Small intestine (tissue), 7 donors: ENCODE results near the gene PRDM1. TPM values are rescaled to one million over a fixed set of nuclear protein-coding genes. Genes with fewer than 3 reads are reported as not detected.
A peak's percentile ranks its signal among the peaks of the same experiment; 100 is the strongest.

ENCODE experiments used
- DNase-seq, 2 donors: peaks; one replicate each; pipeline versions ENCODE4 v3.0.0 to v3.0.0-alpha.2; 2013
- FAIRE-seq: peaks from 2 replicates; lab custom pipeline; 2012; peaks lifted over from hg19 to GRCh38; lab: Jason Lieb, UNC
- H3K27ac ChIP-seq, 3 donors: one replicate each; pipeline ENCODE4 v1.5.1; 2013; ENCODE audit warnings: low read length in 2 of 3, mild to moderate bottlenecking in 2 of 3, control low read depth in 1 of 3, inconsistent platforms in 1 of 3, low read depth in 1 of 3, moderate library complexity in 1 of 3
- H3K27me3 ChIP-seq, 3 donors: one replicate each; pipeline ENCODE4 v1.6.1; 2013; ENCODE audit warnings: low read length in 3 of 3, inconsistent platforms in 1 of 3; ENCODE audit not compliant: control insufficient read depth in 3 of 3, insufficient read depth in 3 of 3
- H3K36me3 ChIP-seq, 3 donors: one replicate each; pipeline ENCODE4 v1.6.1; 2013; ENCODE audit warnings: low read length in 3 of 3, inconsistent platforms in 1 of 3, low read depth in 1 of 3, mild to moderate bottlenecking in 1 of 3, moderate library complexity in 1 of 3; ENCODE audit not compliant: control insufficient read depth in 3 of 3, insufficient read depth in 2 of 3
- H3K4me1 ChIP-seq, 3 donors: one replicate each; pipeline ENCODE4 v1.6.1; 2013; ENCODE audit warnings: low read length in 2 of 3, inconsistent platforms in 1 of 3, low read depth in 1 of 3, mild to moderate bottlenecking in 1 of 3, moderate library complexity in 1 of 3; ENCODE audit not compliant: control insufficient read depth in 3 of 3, insufficient read depth in 2 of 3
- H3K4me3 ChIP-seq, 3 donors: one replicate each; pipeline ENCODE4 v1.5.1; 2013; ENCODE audit warnings: low read length in 3 of 3, control low read depth in 1 of 3, inconsistent platforms in 1 of 3, low read depth in 1 of 3, mild to moderate bottlenecking in 1 of 3, moderate library complexity in 1 of 3
- H3K9me3 ChIP-seq, 2 donors: one replicate each; pipeline ENCODE4 v1.6.1; 2013; ENCODE audit warnings: low read depth in 1 of 2, low read length in 1 of 2; ENCODE audit not compliant: control insufficient read depth in 2 of 2, insufficient read depth in 1 of 2
- WGBS, 3 donors: extraction: QIAGEN DNeasy Blood & Tissue Kit; methylation state at CpG; one replicate each; pipeline ENCODE4 v1.1.7; 2013; 5-methylcytosine and 5-hydroxymethylcytosine counted together
- polyA plus RNA-seq, 4 donors: library from polyadenylated mRNA; stranded (reverse) in 3 of 4; unstranded in 1 of 4; fragments of 200-250 nt in 3 of 4; fragments of 120-200 nt in 1 of 4; gene quantifications; one replicate each; pipeline versions ENCODE4 v1.2.1 to v1.2.3, GENCODE V29; 2013
- donor health status: healthy with polysubstance abuse.
- donor health status: control.
- donor health status: control.
- donor health status: Bipolar disorder and iron deficiency.
- donor health status: healthy.

PRDM1 gene
- polyA plus RNA-seq, 4 donors: 0.67 to 78.6 (median 2.8) TPM

DNA sequence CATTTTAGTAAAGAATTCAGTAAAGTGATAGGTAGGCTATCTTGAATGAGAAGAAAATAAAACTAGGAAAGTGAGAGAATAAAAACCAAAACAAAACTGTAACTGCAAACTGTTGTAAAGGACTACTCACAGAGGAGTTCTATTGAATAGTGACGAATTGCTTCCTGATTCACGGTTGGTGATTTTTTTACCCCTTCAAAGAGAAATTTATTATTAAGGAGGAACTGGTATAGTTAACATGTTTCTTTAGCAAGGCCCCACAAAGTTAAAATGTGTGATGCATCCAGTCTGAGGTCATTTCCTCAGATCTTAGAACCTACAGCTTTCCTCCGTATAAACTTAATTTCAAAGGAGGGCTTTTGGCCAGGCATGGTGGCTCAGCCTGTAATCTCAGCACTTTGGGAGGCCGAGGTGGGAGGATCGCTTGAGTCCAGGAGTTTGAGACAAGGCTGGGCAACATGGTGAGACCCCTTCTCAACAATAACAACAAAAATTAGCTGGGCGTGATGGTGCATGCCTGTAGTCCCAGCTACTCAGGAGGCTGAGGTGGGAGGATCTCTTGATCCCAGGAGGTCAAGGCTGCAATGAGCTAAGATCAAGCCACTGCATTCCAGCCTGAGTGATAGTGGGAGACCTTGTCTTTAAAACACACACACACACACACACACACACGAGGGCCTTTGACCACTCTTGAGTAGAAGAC, 8.3 kb downstream of the PRDM1 start:
- no peak for DNase-seq
- no peaks in the 10 kb centered on the region for H3K27me3 ChIP-seq
- H3K9me3 ChIP-seq: no peaks in the 10 kb centered on the region
- peak overlapping the region in 2 of 3 donors; percentile 41 to 78 for H3K27ac ChIP-seq
- no peak for FAIRE-seq
- H3K4me3 ChIP-seq: no peak overlapping the region
- 71 to 82% (median 80%) methylated on average over 7 of the region's 7 CpGs for WGBS, 3 donors
- H3K4me1 ChIP-seq: peaks cover 0 to 26% (median 0%) of the 10 kb centered on the region in 3 donors
- peaks cover 0 to 31% (median 8%) of the 10 kb centered on the region in 3 donors for H3K36me3 ChIP-seq

DNA sequence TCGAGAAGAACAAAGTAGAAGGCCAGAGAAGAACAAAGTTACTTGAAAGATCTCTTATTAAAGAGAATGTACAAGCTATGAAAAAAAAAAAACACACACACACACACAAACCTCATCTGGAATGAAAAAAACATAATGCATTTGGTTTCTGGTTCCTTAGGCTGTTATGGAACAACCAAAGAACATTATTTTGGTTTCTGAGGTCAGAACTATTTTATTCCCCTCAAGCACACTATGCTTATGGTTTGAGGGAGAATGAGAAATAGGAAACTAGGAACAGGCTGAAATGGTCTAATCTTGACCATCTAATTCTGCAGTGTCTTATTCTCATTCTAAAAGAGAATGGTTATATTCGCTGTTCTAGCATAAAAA, 8.8 kb downstream of the PRDM1 start:
- Histone ChIP-seq H3K27me3 (no peaks in the 10 kb centered on the region), H3K36me3 (peaks cover 0 to 31% (median 8%) of the 10 kb centered on the region in 3 donors), H3K4me3 (no peak overlapping the region), H3K27ac (peak overlapping the region in 2 of 3 donors; percentile 41 to 78), H3K9me3 (no peaks in the 10 kb centered on the region), H3K4me1 (peaks cover 0 to 26% (median 0%) of the 10 kb centered on the region in 3 donors)
- no peak for DNase-seq
- 87 to 97% (median 94%) methylated on average over 2 of the region's 2 CpGs for WGBS, 3 donors
- FAIRE-seq: no peak

DNA sequence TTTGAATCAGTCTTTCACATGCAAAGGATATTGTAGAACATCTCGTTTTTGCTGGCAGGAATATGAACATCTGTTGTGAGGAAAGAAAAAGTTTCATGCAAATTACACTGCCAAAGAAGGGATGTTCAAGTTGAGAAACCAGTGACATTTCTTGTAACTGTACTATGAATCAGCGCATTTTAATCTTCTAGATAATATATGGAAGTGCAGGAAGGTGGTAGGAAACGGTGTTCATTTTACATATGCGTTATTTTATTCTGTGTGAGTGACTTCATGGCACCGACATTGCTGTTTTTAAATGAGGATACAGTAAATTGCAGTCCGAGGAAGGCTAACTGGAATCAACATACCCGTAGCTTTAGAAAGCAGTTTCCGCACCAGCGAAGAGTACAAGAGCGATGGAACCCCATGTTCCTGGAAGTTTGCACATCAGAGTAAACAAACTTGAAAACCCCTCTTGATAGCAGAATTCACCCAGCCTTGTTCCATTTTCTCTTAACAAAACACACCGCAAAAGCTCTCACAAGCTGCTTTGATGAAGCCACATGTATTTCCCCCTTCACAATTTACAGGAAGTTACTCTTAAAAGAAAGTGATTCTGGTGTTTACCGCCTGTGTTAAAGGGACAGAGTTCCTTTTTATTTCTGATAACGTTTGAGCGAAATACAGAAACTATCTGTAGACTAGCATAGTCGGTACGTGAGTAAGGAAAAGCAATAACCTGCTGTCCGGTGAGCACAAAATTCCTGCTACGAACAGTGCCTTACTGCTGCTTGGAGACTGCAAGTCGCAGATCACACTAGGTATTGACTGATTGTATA, 11.5 kb downstream of the PRDM1 start:
- Histone ChIP-seq H3K36me3 (peaks cover 0 to 26% (median 3%) of the 10 kb centered on the region in 3 donors), H3K27me3 (no peaks in the 10 kb centered on the region), H3K9me3 (no peaks in the 10 kb centered on the region), H3K27ac (peak overlapping the region; percentile 27 to 95 (median 92)), H3K4me3 (peak overlapping the region in 2 of 3 donors; percentile 26 to 62), H3K4me1 (peaks cover 0 to 22% (median 0%) of the 10 kb centered on the region in 3 donors)
- DNase-seq (peak; percentile 68 to 84), FAIRE-seq (no peak)
- WGBS, 3 donors: 1 to 2% (median 2%) methylated on average over 19 of the region's 19 CpGs

DNA sequence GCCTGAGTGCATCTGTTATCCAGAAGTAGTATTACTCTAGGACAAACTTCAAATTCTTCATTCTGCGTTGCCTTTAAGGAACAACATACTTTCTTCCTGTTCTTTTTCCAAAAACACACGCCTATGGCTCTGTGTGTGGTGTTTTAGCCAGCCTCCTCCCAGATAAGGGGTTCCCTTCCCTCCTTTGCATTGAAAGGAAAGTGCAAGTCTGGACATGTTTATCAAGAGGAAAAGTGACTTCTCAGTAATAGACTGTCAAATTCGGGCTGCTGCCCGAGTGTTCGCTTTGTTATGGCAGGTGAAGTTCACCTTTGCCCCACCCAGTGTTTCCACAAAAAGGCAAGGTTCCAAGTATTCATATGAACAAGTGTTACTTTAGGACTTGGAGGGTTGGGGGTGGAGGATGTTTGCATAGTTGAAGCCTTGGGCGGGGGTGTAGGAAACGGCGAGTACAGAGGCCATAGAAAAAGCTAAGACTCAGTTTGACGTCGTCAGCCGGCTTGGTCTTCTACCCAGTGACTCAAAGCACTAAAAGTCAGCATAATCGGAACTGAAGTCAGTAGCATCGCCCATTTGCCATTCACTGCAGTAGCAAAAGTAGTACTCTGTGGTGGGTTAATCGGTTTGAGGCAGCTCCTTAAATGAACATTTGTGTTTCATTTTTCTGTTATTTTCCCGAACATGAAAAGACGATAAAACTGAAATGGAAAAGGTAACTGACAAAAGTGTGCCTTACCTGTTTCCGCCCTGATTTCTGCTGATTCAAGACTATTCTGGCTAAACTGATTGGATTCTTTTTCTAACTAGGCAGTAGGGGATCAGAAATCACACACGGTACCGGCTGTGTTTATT, 12.5 kb downstream of the PRDM1 start:
- H3K27ac ChIP-seq: peak overlapping the region; percentile 27 to 95 (median 92)
- DNase-seq (peak; percentile 73 to 87), FAIRE-seq (peak; percentile 15)
- no peaks in the 10 kb centered on the region for H3K9me3 ChIP-seq
- H3K27me3 ChIP-seq: no peaks in the 10 kb centered on the region
- H3K4me1 ChIP-seq: peaks cover 0 to 22% (median 6%) of the 10 kb centered on the region in 3 donors
- WGBS, 3 donors: 4 to 21% (median 7%) methylated on average over 19 of the region's 19 CpGs
- H3K4me3 ChIP-seq: peak overlapping the region; percentile 26 to 62 (median 26)
- peaks cover 0 to 35% (median 4%) of the 10 kb centered on the region in 3 donors for H3K36me3 ChIP-seq

DNA sequence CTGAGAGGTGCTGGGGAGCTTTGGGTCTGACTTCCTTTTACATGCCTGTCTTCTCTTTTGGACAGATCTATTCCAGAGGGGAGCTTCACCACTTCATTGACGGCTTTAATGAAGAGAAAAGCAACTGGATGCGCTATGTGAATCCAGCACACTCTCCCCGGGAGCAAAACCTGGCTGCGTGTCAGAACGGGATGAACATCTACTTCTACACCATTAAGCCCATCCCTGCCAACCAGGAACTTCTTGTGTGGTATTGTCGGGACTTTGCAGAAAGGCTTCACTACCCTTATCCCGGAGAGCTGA, 13.1 kb downstream of the PRDM1 start:
- Histone ChIP-seq H3K4me3 (peak overlapping the region in 2 of 3 donors; percentile 26 to 62), H3K36me3 (peaks cover 0 to 37% (median 4%) of the 10 kb centered on the region in 3 donors), H3K27ac (peak overlapping the region in 2 of 3 donors; percentile 92 to 95), H3K4me1 (peaks cover 0 to 22% (median 6%) of the 10 kb centered on the region in 3 donors), H3K27me3 (no peaks in the 10 kb centered on the region), H3K9me3 (no peaks in the 10 kb centered on the region)
- DNase-seq (peak in 1 of 2 donors; percentile 53), FAIRE-seq (no peak)
- WGBS, 3 donors: 4 to 35% (median 13%) methylated on average over 7 of the region's 7 CpGs

DNA sequence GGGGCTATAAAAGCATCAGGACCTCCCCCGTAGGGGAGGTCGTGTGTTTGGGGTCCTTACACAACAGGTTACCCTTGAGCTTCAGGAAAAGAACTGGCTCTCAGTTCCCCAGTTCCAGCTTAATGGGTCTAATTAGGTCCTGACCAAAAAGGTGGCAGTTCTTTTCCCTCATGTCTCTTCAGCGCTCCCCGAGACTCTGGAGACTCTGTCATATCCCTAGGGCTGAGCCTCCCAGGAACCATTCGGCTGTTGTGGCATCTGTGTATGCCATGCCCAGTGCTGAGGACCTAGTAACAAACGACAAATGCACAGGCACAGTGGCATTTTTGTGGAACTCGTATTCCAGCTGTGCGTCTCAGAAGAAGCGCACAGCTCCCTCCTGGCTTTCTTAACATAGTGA, 14.6 kb downstream of the PRDM1 start:
- Histone ChIP-seq H3K36me3 (peaks cover 5 to 46% (median 17%) of the 10 kb centered on the region in 3 donors), H3K27me3 (no peaks in the 10 kb centered on the region), H3K27ac (peak overlapping the region in 2 of 3 donors; percentile 6 to 49)

DNA sequence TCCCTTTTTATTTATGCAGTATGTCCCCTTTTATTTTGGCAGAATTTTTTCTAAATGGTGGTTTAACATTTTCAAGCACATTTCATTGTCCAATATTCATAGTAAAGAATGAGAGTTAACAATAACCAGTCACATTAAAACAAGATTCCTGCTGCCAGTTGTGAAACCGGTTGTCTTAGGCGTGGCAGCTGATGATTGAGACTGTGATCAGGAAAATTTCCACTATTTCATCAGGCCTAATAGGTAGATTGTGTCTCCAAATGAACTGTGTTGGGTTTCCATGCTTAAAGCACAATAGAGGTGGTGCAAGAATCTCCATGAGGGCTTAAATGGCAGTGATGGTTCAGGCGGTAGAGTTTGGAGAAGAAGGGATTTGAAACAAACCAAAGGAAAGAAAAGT, 15.3 kb downstream of the PRDM1 start:
- H3K27ac ChIP-seq: peak overlapping the region in 1 of 3 donors; percentile 64

More for the DNA sequence above, 14.6 kb downstream of the PRDM1 start:
- Histone ChIP-seq H3K9me3 (no peaks in the 10 kb centered on the region), H3K4me3 (peak overlapping the region in 1 of 3 donors; percentile 35), H3K4me1 (peaks cover 0 to 22% (median 6%) of the 10 kb centered on the region in 3 donors)
- FAIRE-seq (no peak), DNase-seq (no peak)
- 81 to 94% (median 89%) methylated on average over 9 of the region's 9 CpGs for WGBS, 3 donors

More for the DNA sequence above, 15.3 kb downstream of the PRDM1 start:
- no peak for DNase-seq
- Histone ChIP-seq H3K36me3 (peaks cover 8 to 48% (median 18%) of the 10 kb centered on the region in 3 donors), H3K27me3 (no peaks in the 10 kb centered on the region), H3K4me1 (peaks cover 0 to 20% (median 10%) of the 10 kb centered on the region in 3 donors), H3K9me3 (no peaks in the 10 kb centered on the region), H3K4me3 (peak overlapping the region in 1 of 3 donors; percentile 35)
- 54 to 69% (median 57%) methylated on average over 3 of the region's 3 CpGs for WGBS, 3 donors
- FAIRE-seq: no peak
